Smooth muscle cell (in vitro differentiated cells): ENCODE results near the gene RNF14. TPM values are rescaled to one million over a fixed set of nuclear protein-coding genes. Genes with fewer than 3 reads are reported as not detected.

Source experiments
- DNase-seq: peaks from one replicate; lab custom pipeline; 2025; ENCODE audit not compliant: unreplicated experiment; lab: John Stamatoyannopoulos, UW
- H2AFZ ChIP-seq: fragments of 200-600 bp; sonication (generic); 2 replicates; pipeline ENCODE4 v1.6.0; 2016; ENCODE audit warnings: antibody characterized with exemption, low read depth, mild to moderate bottlenecking
- H3F3A ChIP-seq: fragments of 200-600 bp; sonication (generic); 2 replicates; pipeline ENCODE4 v1.6.0; 2017; ENCODE audit warnings: antibody characterized with exemption, low read depth
- H3K27ac ChIP-seq: fragments of 200-600 bp; sonication (generic); 2 replicates; pipeline ENCODE4 v1.5.1; 2016; ENCODE audit warnings: low read depth, mild to moderate bottlenecking
- H3K27me3 ChIP-seq: fragments of 200-600 bp; sonication (generic); 2 replicates; pipeline ENCODE4 v1.6.1; 2016; ENCODE audit warnings: low read depth, mild to moderate bottlenecking
- H3K36me3 ChIP-seq: fragments of 200-600 bp; sonication (generic); 2 replicates; pipeline ENCODE4 v1.5.1; 2016; ENCODE audit warnings: low read depth
- H3K4me1 ChIP-seq: fragments of 200-600 bp; sonication (generic); 2 replicates; pipeline ENCODE4 v1.5.1; 2016; ENCODE audit warnings: low read depth
- H3K4me2 ChIP-seq: fragments of 200-600 bp; sonication (generic); 2 replicates; pipeline ENCODE4 v1.6.0; 2016; ENCODE audit warnings: mild to moderate bottlenecking
- H3K4me3 ChIP-seq: fragments of 200-600 bp; sonication (generic); 2 replicates; pipeline ENCODE4 v1.5.1; 2016; ENCODE audit warnings: mild to moderate bottlenecking
- H3K79me2 ChIP-seq: fragments of 200-600 bp; sonication (generic); 2 replicates; pipeline ENCODE4 v1.6.0; 2016; ENCODE audit warnings: low read depth, mild to moderate bottlenecking
- H3K9ac ChIP-seq: fragments of 200-600 bp; sonication (generic); 2 replicates; pipeline ENCODE4 v1.6.0; 2016; ENCODE audit warnings: low read depth
- H3K9me3 ChIP-seq: fragments of 200-600 bp; sonication (generic); replicated peaks from 2 replicates; pipeline ENCODE4 v1.5.1; 2016; ENCODE audit warnings: low read depth
- H4K20me1 ChIP-seq: fragments of 200-600 bp; sonication (generic); 2 replicates; pipeline ENCODE4 v1.6.0; 2016; ENCODE audit warnings: low read depth
- CTCF ChIP-seq: fragments of 200-600 bp; sonication (generic); IDR thresholded peaks from 2 replicates; pipeline ENCODE4 v1.5.1; 2017; ENCODE audit warnings: borderline replicate concordance, mild to moderate bottlenecking, antibody characterized with exemption; ENCODE audit not compliant: insufficient read depth, poor library complexity, severe bottlenecking
- WGBS: methylation state at CpG from one replicate; pipeline ENCODE4 v1.1.7; 2016; ENCODE audit warnings: low lambda C conversion rate; 5-methylcytosine and 5-hydroxymethylcytosine counted together
- polyA plus RNA-seq: library from polyadenylated mRNA; unstranded; fragments of >200 nt; fragmentation: Nextera tagmentation; extraction: Ambion mirVana; gene quantifications from 2 replicates; pipeline ENCODE4 v1.2.1, GENCODE V29; 2016
- total RNA-seq: library from RNA; depleted of rRNA; stranded (reverse); fragments of >200 nt; gene quantifications from 2 replicates; pipeline ENCODE4 v1.2.3, GENCODE V29; 2014

Gene RNF14
- total and polyA plus RNA-seq, 2 experiments from 2014 or later: 43.8 to 76.4 TPM

- Histone ChIP-seq H3K36me3 (no peaks in the 10 kb centered on the region), H3K4me2 (peak within 1 kb of the TSS; percentile 99), H3K27me3 (no peaks in the 10 kb centered on the region), H3K4me3 (peak within 1 kb of the TSS; percentile 91), H3F3A (peaks cover 4% of the 10 kb centered on the region), H3K9me3 (no peaks in the 10 kb centered on the region), H2AFZ (peak within 1 kb of the TSS; percentile 95), H3K27ac (peak within 1 kb of the TSS; percentile 99), H3K9ac (peak within 1 kb of the TSS; percentile 97), H3K79me2 (peaks cover 13% of the 10 kb centered on the region), H4K20me1 (peaks cover 6% of the 10 kb centered on the region), H3K4me1 (peaks cover 15% of the 10 kb centered on the region)
- peak; percentile 92 for DNase-seq
- TF ChIP-seq CTCF: no peak
- under 1% methylated on average over 51 of the region's 53 CpGs for WGBS
Observed at GRCh38 chr5:141923448-141924313, 45.2 kb upstream of the RNF14 start, which contains the start of gene DELE1. Gene DELE1 (plus strand): TSS chr5:141923871. CDS start chr5:141923942, 71 bp downstream.

- TF ChIP-seq CTCF: no peak
- Histone ChIP-seq H3K4me2 (no peak overlapping the region), H3K36me3 (no peaks in the 10 kb centered on the region), H3K9ac (no peak overlapping the region), H2AFZ (no peak overlapping the region), H3K4me1 (peaks cover 15% of the 10 kb centered on the region), H4K20me1 (peaks cover 6% of the 10 kb centered on the region), H3K4me3 (no peak overlapping the region), H3K27ac (no peak overlapping the region), H3K27me3 (no peaks in the 10 kb centered on the region), H3F3A (peaks cover 4% of the 10 kb centered on the region), H3K79me2 (peaks cover 13% of the 10 kb centered on the region), H3K9me3 (no peaks in the 10 kb centered on the region)
- DNase-seq: no peak
- WGBS: 95% methylated on average over 2 of the region's 2 CpGs
Observed at GRCh38 chr5:141926434-141926833, 42.5 kb upstream of the RNF14 start.

- H4K20me1 ChIP-seq: peaks cover 6% of the 10 kb centered on the region
- H3K36me3 ChIP-seq: no peaks in the 10 kb centered on the region
- H3K79me2 ChIP-seq: peaks cover 13% of the 10 kb centered on the region
- no peak overlapping the region for H3K4me2 ChIP-seq
- no peak overlapping the region for H2AFZ ChIP-seq
- H3K4me3 ChIP-seq: no peak overlapping the region
- no peaks in the 10 kb centered on the region for H3K9me3 ChIP-seq
- H3K27ac ChIP-seq: no peak overlapping the region
- H3K9ac ChIP-seq: no peak overlapping the region
- peaks cover 9% of the 10 kb centered on the region for H3K4me1 ChIP-seq
- DNase-seq: no peak
- H3K27me3 ChIP-seq: no peaks in the 10 kb centered on the region
- H3F3A ChIP-seq: peaks cover 4% of the 10 kb centered on the region
- over 99% methylated on average over 8 of the region's 8 CpGs for WGBS
- no peak for TF ChIP-seq CTCF
Observed at GRCh38 chr5:141928051-141928450, 40.9 kb upstream of the RNF14 start.
